ENCODE measurements around the gene PCNA.

GRCh38 chr20:5096463-5096862, 23.3 kb downstream of the PCNA start:
- no peak for TF ChIP-seq CTCF (conservative IDR thresholded peaks at IDR 0.05; ENCODE audit: low read length)
- TF ChIP-seq EZH2phosphoT487 (IDR thresholded peaks at IDR 0.05; ENCODE audit: borderline replicate concordance), result no peak

All from Loucy (cell line).